HG02588 (cell line): Measurements from ENCODE around the gene PCDHGA1.
"Not testable (repeated sequence)": the region's sequence is repeated elsewhere in the genome, so short reads cannot be mapped to it uniquely, and the experiment has no call there.

ENCODE experiments used
- ATAC-seq: cut with Tn5 transposase; IDR thresholded peaks from one replicate; pipeline ENCODE4 v1.9.1; 2021; ENCODE audit warnings: mild to moderate bottlenecking, moderate library complexity; ENCODE audit not compliant: unreplicated experiment

PCDHGA1 gene

GRCh38 chr5:141345327-141345726, 15.0 kb downstream of the PCDHGA1 start:
- ATAC-seq = no peak

GRCh38 chr5:141346017-141346416, 15.7 kb downstream of the PCDHGA1 start:
- ATAC-seq = not testable (repeated sequence)

- no peak for ATAC-seq
These were observed 19.8 kb downstream of the PCDHGA1 start, which contains the start of gene PCDHGB1 for GRCh38 chr5:141349917-141350619. PCDHGB1 (plus strand) TSS chr5:141350099; CDS start chr5:141350261, 162 bp downstream.

- no peak for ATAC-seq
These were observed 21.3 kb downstream of the PCDHGA1 start for GRCh38 chr5:141351591-141351990.

GRCh38 chr5:141354900-141355469, 24.7 kb downstream of the PCDHGA1 start, which contains the start of gene PCDHGA4:
PCDHGA4 (plus strand) TSS chr5:141355021; CDS start chr5:141355108, 87 bp downstream.
- no peak for ATAC-seq

- no peak for ATAC-seq
These were observed 25.3 kb downstream of the PCDHGA1 start for GRCh38 chr5:141355641-141356040.

- ATAC-seq = no peak
These were observed 25.8 kb downstream of the PCDHGA1 start for GRCh38 chr5:141356133-141356532.

- no peak for ATAC-seq
These were observed 26.6 kb downstream of the PCDHGA1 start for GRCh38 chr5:141356950-141357349.

GRCh38 chr5:141359790-141360426, 29.6 kb downstream of the PCDHGA1 start, which contains the start of gene PCDHGB2:
PCDHGB2 (plus strand) TSS chr5:141359994; CDS start chr5:141360136, 142 bp downstream.
- ATAC-seq = peak; percentile 46

- no peak for ATAC-seq
These were observed 30.4 kb downstream of the PCDHGA1 start for GRCh38 chr5:141360685-141361084.

- ATAC-seq = no peak
These were observed 32.4 kb downstream of the PCDHGA1 start for GRCh38 chr5:141362719-141363118.

- ATAC-seq = no peak
These were observed 33.8 kb downstream of the PCDHGA1 start, which contains the start of gene PCDHGA5 for GRCh38 chr5:141363952-141364660. PCDHGA5 (plus strand) TSS chr5:141364162; CDS start chr5:141364331, 169 bp downstream.

- ATAC-seq = no peak
These were observed 35.9 kb downstream of the PCDHGA1 start for GRCh38 chr5:141366016-141366896.

GRCh38 chr5:141369994-141370848, 39.9 kb downstream of the PCDHGA1 start, which contains the start of gene PCDHGB3:
PCDHGB3 (plus strand) TSS chr5:141370242; CDS start chr5:141370395, 153 bp downstream.
- ATAC-seq = peak; percentile 97

GRCh38 chr5:141371572-141372475, 41.5 kb downstream of the PCDHGA1 start:
- ATAC-seq = no peak

GRCh38 chr5:141373673-141374317, 43.5 kb downstream of the PCDHGA1 start, which contains the start of gene PCDHGA6:
PCDHGA6 (plus strand) TSS chr5:141373891; CDS start chr5:141374084, 193 bp downstream.
- no peak for ATAC-seq

- no peak for ATAC-seq
These were observed 44.3 kb downstream of the PCDHGA1 start for GRCh38 chr5:141374627-141375026.
